Measurements from ENCODE around the gene MINK1. TPM values are rescaled to one million over a fixed set of nuclear protein-coding genes. Genes with fewer than 3 reads are reported as not detected.

The MINK1 gene
- total and polyA plus RNA-seq, 2 of the 8 experiments (the other 6 are each of a cell fraction or from before 2014, with no cell fraction given): 26.9 to 77.7 TPM

DNA sequence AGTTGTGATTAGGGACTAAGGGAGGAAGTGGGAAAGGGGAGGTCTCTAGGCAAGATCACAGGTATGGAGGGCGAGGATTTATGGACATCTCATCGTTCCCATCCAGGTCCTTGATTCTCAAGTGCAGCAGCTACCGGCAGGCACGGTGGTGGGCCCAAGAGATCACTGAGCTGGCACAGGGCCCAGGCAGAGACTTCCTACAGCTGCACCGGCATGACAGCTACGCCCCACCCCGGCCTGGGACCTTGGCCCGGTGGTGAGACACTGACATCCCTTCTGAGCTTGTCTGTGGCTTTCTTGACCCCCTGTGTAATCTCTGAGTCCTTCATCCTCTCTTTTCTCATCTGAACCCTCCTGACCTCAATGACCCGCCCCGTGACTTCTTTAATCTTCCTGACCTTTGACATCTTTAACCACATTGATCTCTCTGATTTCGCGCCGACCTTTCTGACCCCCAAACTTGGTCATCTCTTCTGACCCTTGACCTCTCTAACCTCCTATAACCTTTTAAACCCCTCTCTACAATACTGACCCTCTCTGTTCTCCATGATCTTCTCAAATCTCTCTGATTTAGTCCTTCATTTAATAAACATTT lies 22.3 kb upstream of the MINK1 start (continued):
- TF ChIP-seq, protein P1, sequence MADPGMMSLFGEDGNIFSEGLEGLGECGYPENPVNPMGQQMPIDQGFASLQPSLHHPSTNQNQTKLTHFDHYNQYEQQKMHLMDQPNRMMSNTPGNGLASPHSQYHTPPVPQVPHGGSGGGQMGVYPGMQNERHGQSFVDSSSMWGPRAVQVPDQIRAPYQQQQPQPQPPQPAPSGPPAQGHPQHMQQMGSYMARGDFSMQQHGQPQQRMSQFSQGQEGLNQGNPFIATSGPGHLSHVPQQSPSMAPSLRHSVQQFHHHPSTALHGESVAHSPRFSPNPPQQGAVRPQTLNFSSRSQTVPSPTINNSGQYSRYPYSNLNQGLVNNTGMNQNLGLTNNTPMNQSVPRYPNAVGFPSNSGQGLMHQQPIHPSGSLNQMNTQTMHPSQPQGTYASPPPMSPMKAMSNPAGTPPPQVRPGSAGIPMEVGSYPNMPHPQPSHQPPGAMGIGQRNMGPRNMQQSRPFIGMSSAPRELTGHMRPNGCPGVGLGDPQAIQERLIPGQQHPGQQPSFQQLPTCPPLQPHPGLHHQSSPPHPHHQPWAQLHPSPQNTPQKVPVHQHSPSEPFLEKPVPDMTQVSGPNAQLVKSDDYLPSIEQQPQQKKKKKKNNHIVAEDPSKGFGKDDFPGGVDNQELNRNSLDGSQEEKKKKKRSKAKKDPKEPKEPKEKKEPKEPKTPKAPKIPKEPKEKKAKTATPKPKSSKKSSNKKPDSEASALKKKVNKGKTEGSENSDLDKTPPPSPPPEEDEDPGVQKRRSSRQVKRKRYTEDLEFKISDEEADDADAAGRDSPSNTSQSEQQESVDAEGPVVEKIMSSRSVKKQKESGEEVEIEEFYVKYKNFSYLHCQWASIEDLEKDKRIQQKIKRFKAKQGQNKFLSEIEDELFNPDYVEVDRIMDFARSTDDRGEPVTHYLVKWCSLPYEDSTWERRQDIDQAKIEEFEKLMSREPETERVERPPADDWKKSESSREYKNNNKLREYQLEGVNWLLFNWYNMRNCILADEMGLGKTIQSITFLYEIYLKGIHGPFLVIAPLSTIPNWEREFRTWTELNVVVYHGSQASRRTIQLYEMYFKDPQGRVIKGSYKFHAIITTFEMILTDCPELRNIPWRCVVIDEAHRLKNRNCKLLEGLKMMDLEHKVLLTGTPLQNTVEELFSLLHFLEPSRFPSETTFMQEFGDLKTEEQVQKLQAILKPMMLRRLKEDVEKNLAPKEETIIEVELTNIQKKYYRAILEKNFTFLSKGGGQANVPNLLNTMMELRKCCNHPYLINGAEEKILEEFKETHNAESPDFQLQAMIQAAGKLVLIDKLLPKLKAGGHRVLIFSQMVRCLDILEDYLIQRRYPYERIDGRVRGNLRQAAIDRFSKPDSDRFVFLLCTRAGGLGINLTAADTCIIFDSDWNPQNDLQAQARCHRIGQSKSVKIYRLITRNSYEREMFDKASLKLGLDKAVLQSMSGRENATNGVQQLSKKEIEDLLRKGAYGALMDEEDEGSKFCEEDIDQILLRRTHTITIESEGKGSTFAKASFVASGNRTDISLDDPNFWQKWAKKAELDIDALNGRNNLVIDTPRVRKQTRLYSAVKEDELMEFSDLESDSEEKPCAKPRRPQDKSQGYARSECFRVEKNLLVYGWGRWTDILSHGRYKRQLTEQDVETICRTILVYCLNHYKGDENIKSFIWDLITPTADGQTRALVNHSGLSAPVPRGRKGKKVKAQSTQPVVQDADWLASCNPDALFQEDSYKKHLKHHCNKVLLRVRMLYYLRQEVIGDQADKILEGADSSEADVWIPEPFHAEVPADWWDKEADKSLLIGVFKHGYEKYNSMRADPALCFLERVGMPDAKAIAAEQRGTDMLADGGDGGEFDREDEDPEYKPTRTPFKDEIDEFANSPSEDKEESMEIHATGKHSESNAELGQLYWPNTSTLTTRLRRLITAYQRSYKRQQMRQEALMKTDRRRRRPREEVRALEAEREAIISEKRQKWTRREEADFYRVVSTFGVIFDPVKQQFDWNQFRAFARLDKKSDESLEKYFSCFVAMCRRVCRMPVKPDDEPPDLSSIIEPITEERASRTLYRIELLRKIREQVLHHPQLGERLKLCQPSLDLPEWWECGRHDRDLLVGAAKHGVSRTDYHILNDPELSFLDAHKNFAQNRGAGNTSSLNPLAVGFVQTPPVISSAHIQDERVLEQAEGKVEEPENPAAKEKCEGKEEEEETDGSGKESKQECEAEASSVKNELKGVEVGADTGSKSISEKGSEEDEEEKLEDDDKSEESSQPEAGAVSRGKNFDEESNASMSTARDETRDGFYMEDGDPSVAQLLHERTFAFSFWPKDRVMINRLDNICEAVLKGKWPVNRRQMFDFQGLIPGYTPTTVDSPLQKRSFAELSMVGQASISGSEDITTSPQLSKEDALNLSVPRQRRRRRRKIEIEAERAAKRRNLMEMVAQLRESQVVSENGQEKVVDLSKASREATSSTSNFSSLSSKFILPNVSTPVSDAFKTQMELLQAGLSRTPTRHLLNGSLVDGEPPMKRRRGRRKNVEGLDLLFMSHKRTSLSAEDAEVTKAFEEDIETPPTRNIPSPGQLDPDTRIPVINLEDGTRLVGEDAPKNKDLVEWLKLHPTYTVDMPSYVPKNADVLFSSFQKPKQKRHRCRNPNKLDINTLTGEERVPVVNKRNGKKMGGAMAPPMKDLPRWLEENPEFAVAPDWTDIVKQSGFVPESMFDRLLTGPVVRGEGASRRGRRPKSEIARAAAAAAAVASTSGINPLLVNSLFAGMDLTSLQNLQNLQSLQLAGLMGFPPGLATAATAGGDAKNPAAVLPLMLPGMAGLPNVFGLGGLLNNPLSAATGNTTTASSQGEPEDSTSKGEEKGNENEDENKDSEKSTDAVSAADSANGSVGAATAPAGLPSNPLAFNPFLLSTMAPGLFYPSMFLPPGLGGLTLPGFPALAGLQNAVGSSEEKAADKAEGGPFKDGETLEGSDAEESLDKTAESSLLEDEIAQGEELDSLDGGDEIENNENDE (IDR thresholded peaks at IDR 0.05; ENCODE audit: insufficient replicate concordance, low read length): no peak
- no peak for TF ChIP-seq EGR1 (IDR thresholded peaks at IDR 0.05; ENCODE audit: borderline replicate concordance, low read depth, low read length)
- no peak for TF ChIP-seq YY1 (IDR thresholded peaks at IDR 0.05; ENCODE audit: low read depth, low read length)
- no peak for TF ChIP-seq TCF12 (IDR thresholded peaks at IDR 0.05; ENCODE audit: low read depth, low read length)
- TF ChIP-seq ZNF274 (IDR thresholded peaks at IDR 0.05; ENCODE audit: borderline replicate concordance, extremely low read depth, low read length): no peak
- no peak for TF ChIP-seq HDAC6 (IDR thresholded peaks at IDR 0.05; ENCODE audit: low read depth, low read length)
